ENCODE measurements around the gene PRDM11. TPM values are rescaled to one million over a fixed set of nuclear protein-coding genes. Genes with fewer than 3 reads are reported as not detected.

The PRDM11 gene
- total RNA-seq, 4 donors from 2014 or later: 26.4 to 57.2 (median 29.6) TPM

DNA sequence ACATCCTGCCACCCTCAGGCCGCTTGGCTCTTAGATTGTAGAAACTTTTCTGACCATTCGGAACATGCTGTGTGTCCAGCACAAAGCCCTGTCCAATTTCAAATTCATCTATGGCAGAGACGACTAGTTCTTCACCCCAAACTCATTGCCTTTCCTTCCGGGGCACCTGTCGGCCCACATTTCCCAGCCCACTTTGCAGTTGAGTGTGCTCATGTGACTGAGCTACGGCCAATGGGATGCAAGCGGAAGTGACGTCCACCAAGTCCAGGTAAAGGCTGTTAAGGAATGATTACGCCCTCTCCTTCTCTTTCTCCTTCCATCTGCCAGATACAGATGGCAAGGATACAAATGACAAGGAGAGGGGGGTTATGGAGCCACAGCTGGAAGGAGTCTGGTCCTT lies 107.2 kb downstream of the PRDM11 start:
- no peak overlapping the region for H3K27ac ChIP-seq
- H3K36me3 ChIP-seq: no peaks in the 10 kb centered on the region
- H3K9me3 ChIP-seq: no peaks in the 10 kb centered on the region
- H3K4me1 ChIP-seq: no peaks in the 10 kb centered on the region
- no peak overlapping the region for H3K4me3 ChIP-seq
- H3K27me3 ChIP-seq: peaks cover 24% of the 10 kb centered on the region
- WGBS, 2 donors (ENCODE audit: low coverage in 1 of 2): 84% methylated on average over 8 of the region's 9 CpGs; no CpG with 5 or more reads in 1 of the 2 donors
- no peak for TF ChIP-seq POLR2A (IDR thresholded peaks at IDR 0.05)
- TF ChIP-seq EP300 (IDR thresholded peaks at IDR 0.05): no peak
- ATAC-seq: no peak

DNA sequence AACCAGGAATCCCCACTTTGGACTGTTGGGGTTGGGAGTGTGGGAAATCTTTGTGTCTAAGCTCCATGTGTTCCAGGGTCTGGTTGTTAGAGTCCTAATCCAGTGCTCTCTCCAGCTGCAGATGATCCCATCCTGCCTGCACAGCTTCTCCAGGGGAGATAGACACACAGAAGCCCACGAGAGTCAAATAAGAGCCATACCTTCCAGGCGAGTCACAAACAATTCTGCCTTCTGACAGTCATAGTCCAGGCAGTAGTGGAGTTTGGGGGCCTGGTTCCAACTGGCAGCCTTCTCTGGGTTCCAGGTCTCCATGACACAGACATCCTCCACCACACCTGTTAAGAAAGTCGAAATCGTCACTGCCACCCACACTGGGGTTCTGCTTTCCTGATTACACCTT lies 107.6 kb downstream of the PRDM11 start:
- no peaks in the 10 kb centered on the region for H3K4me1 ChIP-seq
- H3K36me3 ChIP-seq: no peaks in the 10 kb centered on the region
- H3K9me3 ChIP-seq: no peaks in the 10 kb centered on the region
- no peak overlapping the region for H3K4me3 ChIP-seq
- H3K27ac ChIP-seq: no peak overlapping the region
- WGBS, 2 donors (ENCODE audit: low coverage in 1 of 2): 58 to 63% methylated on average over 2 to 4 of the region's 4 CpGs
- H3K27me3 ChIP-seq: peaks cover 28% of the 10 kb centered on the region
- no peak for TF ChIP-seq CTCF (IDR thresholded peaks at IDR 0.05)
- no peak for TF ChIP-seq POLR2A (IDR thresholded peaks at IDR 0.05)
- TF ChIP-seq EP300 (IDR thresholded peaks at IDR 0.05): no peak
- TF ChIP-seq POLR2AphosphoS5 (IDR thresholded peaks at IDR 0.05): no peak
- ATAC-seq: no peak

DNA sequence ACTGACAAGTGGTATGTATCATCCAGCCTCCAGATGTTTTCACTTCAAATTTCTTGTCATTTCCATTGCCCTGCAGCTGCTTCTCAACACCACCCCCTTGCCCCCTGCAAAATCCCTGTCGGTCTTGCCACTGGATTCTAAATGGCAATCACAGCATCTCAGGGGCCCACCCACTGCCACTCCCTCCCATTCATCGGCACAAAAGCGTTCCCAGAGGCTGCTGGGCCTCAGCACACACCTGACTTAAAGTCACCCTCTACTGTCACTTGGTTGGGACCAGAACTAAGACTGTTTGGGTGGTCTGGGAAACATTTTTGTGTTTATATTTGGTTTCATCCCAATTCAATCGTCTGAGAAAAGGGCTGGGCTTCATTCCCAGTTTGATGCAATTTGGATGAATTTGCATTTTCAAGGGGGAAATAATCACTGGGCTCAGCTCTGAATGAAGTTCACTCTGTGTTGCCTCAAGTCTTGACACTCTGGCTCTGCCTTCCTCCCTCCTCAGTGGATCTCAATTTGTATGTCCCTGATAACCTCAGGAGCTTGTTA lies 112.6 kb downstream of the PRDM11 start:
- no peak for TF ChIP-seq CTCF (IDR thresholded peaks at IDR 0.05)
- Histone ChIP-seq H3K9me3 (no peaks in the 10 kb centered on the region), H3K27me3 (peaks cover 67% of the 10 kb centered on the region), H3K36me3 (no peaks in the 10 kb centered on the region), H3K4me1 (no peaks in the 10 kb centered on the region), H3K27ac (no peak overlapping the region), H3K4me3 (no peak overlapping the region)
- ATAC-seq: no peak
- WGBS, 2 donors (ENCODE audit: low coverage in 1 of 2): 26 to 42% methylated on average over 4 of the region's 4 CpGs

GRCh38 chr11:45259592-45259991 lies 113.2 kb downstream of the PRDM11 start:
- Histone ChIP-seq H3K4me3 (no peak overlapping the region), H3K27me3 (peaks cover 72% of the 10 kb centered on the region), H3K27ac (no peak overlapping the region), H3K36me3 (no peaks in the 10 kb centered on the region), H3K4me1 (no peaks in the 10 kb centered on the region), H3K9me3 (no peaks in the 10 kb centered on the region)
- ATAC-seq: no peak
- no peak for TF ChIP-seq CTCF (IDR thresholded peaks at IDR 0.05)
- TF ChIP-seq EP300 (IDR thresholded peaks at IDR 0.05): no peak
- TF ChIP-seq POLR2A (IDR thresholded peaks at IDR 0.05): no peak
- TF ChIP-seq POLR2AphosphoS5 (IDR thresholded peaks at IDR 0.05): no peak
- WGBS, 2 donors (ENCODE audit: low coverage in 1 of 2): 89 to 100% methylated on average over 1 to 2 of the region's 3 CpGs

DNA sequence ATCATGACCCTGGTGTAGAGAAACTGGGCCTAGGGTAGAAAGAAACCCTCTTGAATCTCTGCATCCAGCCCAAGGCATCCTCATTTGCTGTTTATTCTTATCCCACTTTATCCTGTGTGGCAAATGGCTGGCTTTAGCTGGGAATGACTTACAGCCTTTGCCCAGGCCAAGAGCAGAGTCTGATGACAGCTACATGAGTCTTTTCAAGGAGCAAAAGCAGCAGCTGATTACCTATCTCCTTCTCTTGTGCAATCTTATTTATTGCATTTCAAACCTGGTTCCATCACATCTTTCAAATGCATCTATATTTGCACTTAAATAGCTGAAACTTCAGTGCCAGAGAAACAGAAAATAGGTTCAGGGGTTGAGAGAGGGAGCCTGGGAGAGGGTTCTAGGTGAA lies 113.6 kb downstream of the PRDM11 start:
- ATAC-seq: no peak
- no peaks in the 10 kb centered on the region for H3K4me1 ChIP-seq
- H3K27me3 ChIP-seq: peaks cover 77% of the 10 kb centered on the region
- no peak overlapping the region for H3K4me3 ChIP-seq
- TF ChIP-seq CTCF (IDR thresholded peaks at IDR 0.05) (no peak), POLR2AphosphoS5 (IDR thresholded peaks at IDR 0.05) (no peak), EP300 (IDR thresholded peaks at IDR 0.05) (no peak), POLR2A (IDR thresholded peaks at IDR 0.05) (no peak)
- no peak overlapping the region for H3K27ac ChIP-seq
- H3K9me3 ChIP-seq: no peaks in the 10 kb centered on the region
- no peaks in the 10 kb centered on the region for H3K36me3 ChIP-seq
